ENCODE measurements around the gene IL22. TPM values are rescaled to one million over a fixed set of nuclear protein-coding genes. Genes with fewer than 3 reads are reported as not detected.

IL22 gene
- polyA plus RNA-seq, 1 donor (not counting 4 experiments of a cell fraction or from before 2014, with no cell fraction given) = not detected

DNA sequence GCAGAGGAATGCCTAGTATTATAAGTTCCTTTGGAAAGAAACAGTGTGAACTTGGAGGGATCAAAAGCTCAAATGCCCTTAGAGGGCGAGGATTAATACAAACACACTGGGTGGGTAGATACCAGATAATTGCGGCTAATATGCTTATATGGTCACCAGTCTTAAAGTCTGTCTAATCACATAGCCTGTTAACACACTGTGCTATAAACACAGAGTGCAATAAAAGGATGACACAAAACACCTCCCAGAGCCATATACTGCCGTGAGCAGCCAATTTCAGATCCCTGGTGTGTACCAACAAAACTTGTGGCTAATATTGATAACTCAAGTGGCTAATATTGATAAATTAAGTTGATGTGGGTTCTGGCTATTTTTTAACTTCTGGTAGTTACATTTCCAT, 26.0 kb downstream of the IL22 start:
- no peak overlapping the region for H2AFZ ChIP-seq (ENCODE audit: control insufficient read depth, low read length)
- no peaks in the 10 kb centered on the region for H3K36me3 ChIP-seq (ENCODE audit: control insufficient read depth in 2 of 2, extremely low read depth in 1 of 2, insufficient read depth in 2 of 2, low read length in 2 of 2)
- no peaks in the 10 kb centered on the region for H3K79me2 ChIP-seq (ENCODE audit: control insufficient read depth, insufficient read depth, low read length)
- no peaks in the 10 kb centered on the region for H4K20me1 ChIP-seq (ENCODE audit: control insufficient read depth, extremely low read depth, insufficient read depth, low read length)
- H3K9me3 ChIP-seq (ENCODE audit: control insufficient read depth, low read depth, low read length) = no peaks in the 10 kb centered on the region
- peaks cover 11% of the 10 kb centered on the region for H3K4me1 ChIP-seq (ENCODE audit: control insufficient read depth, extremely low read depth, insufficient read depth, low read length)
- H3K9me1 ChIP-seq (ENCODE audit: control insufficient read depth, extremely low read depth, insufficient read depth, low read length) = no peaks in the 10 kb centered on the region
- H3K4me2 ChIP-seq (ENCODE audit: control insufficient read depth, extremely low read depth, insufficient read depth, low read depth, low read length) = no peak overlapping the region
- no peaks in the 10 kb centered on the region for H3K27me3 ChIP-seq (ENCODE audit: control insufficient read depth, extremely low read depth, insufficient read depth, low read length)
- no peak overlapping the region for H3K9ac ChIP-seq (ENCODE audit: control insufficient read depth, extremely low read depth, insufficient read depth, low read length)
- no peak for FAIRE-seq
- DNase-seq (ENCODE audit: low read depth, low spot score) = no peak
- TF ChIP-seq, protein P1, sequence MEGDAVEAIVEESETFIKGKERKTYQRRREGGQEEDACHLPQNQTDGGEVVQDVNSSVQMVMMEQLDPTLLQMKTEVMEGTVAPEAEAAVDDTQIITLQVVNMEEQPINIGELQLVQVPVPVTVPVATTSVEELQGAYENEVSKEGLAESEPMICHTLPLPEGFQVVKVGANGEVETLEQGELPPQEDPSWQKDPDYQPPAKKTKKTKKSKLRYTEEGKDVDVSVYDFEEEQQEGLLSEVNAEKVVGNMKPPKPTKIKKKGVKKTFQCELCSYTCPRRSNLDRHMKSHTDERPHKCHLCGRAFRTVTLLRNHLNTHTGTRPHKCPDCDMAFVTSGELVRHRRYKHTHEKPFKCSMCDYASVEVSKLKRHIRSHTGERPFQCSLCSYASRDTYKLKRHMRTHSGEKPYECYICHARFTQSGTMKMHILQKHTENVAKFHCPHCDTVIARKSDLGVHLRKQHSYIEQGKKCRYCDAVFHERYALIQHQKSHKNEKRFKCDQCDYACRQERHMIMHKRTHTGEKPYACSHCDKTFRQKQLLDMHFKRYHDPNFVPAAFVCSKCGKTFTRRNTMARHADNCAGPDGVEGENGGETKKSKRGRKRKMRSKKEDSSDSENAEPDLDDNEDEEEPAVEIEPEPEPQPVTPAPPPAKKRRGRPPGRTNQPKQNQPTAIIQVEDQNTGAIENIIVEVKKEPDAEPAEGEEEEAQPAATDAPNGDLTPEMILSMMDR (optimal IDR thresholded peaks at IDR 0.05 in 1 of 3, IDR thresholded peaks at IDR 0.05 in 1 of 3, conservative IDR thresholded peaks at IDR 0.05 in 1 of 3; ENCODE audit: extremely low read depth in 1 of 3, insufficient read depth in 2 of 3, low read length in 3 of 3) = no peak
- TF ChIP-seq EZH2 (IDR thresholded peaks at IDR 0.05; ENCODE audit: low read length) = no peak
- no peak overlapping the region for H3K4me3 ChIP-seq (ENCODE audit: control insufficient read depth in 2 of 3, extremely low read depth in 1 of 3, insufficient read depth in 2 of 3, low read depth in 1 of 3, low read length in 3 of 3)
- H3K27ac ChIP-seq (ENCODE audit: control insufficient read depth, insufficient read depth, low read length) = no peak overlapping the region
- dilution Hi-C loops (cut with MboI; ENCODE audit: extremely low pct_ligation_motif_present, low sequenced_read_pairs) = no loop called here

DNA sequence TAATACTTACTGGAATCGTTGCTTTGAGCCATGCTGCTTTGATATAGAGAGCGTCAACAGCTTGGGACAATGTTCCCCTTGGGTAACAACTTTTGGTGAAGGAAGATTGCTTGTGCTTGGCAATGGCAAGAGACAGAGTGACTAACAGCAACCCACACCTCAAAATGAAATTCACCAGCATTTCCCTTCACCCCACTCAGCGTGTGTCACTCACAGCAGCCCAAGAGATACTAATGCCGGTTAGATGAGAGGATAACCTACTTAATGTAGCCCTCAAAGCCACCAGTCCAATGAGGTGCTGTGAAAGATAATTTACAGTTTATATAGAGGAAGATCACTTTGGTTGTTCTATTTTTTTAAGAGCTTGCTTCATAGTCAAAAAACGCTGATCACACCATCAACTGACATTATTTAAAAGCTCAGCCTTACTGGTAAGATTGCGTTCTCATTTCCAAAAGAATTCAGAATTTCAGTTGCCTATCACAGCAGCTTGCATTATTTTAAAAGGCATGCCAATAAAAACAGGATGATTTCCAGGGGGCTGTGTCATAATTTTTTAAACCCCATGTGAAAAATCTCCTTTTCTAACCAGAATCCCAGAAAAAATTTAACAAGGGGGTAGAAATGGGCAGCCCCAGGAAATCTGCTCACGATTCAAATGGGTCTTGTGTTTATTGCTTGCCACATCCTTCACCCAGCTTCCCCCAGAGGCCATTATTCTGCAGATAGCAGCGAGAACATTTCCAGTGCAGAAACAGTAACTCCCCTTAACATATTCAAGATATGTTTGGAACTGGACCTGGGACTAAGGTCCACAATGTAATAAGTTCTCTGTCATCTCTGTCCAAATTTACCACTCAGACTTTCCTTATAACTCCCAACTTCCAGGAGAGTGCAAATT, 27.6 kb downstream of the IL22 start, which contains the start of gene IL26:
IL26 (minus strand) TSS at position 235 of the 901 bp plus-strand sequence; CDS start at position 181, 54 bp downstream.
- Histone ChIP-seq H4K20me1 (ENCODE audit: control insufficient read depth, extremely low read depth, insufficient read depth, low read length) (no peaks in the 10 kb centered on the region), H3K27ac (ENCODE audit: control insufficient read depth, insufficient read depth, low read length) (no peak within 1 kb of the TSS), H3K79me2 (ENCODE audit: control insufficient read depth, insufficient read depth, low read length) (no peaks in the 10 kb centered on the region), H3K9me3 (ENCODE audit: control insufficient read depth, low read depth, low read length) (no peaks in the 10 kb centered on the region), H3K4me3 (ENCODE audit: control insufficient read depth in 2 of 3, extremely low read depth in 1 of 3, insufficient read depth in 2 of 3, low read depth in 1 of 3, low read length in 3 of 3) (no peak within 1 kb of the TSS), H3K4me1 (ENCODE audit: control insufficient read depth, extremely low read depth, insufficient read depth, low read length) (peaks cover 11% of the 10 kb centered on the region), H3K36me3 (ENCODE audit: control insufficient read depth in 2 of 2, extremely low read depth in 1 of 2, insufficient read depth in 2 of 2, low read length in 2 of 2) (no peaks in the 10 kb centered on the region), H3K9me1 (ENCODE audit: control insufficient read depth, extremely low read depth, insufficient read depth, low read length) (no peaks in the 10 kb centered on the region), H3K27me3 (ENCODE audit: control insufficient read depth, extremely low read depth, insufficient read depth, low read length) (no peaks in the 10 kb centered on the region), H2AFZ (ENCODE audit: control insufficient read depth, low read length) (no peak within 1 kb of the TSS), H3K4me2 (ENCODE audit: control insufficient read depth, extremely low read depth, insufficient read depth, low read depth, low read length) (no peak within 1 kb of the TSS), H3K9ac (ENCODE audit: control insufficient read depth, extremely low read depth, insufficient read depth, low read length) (no peak within 1 kb of the TSS)
- DNase-seq (ENCODE audit: low read depth, low spot score) = no peak
- TF ChIP-seq EZH2 (IDR thresholded peaks at IDR 0.05; ENCODE audit: low read length) = no peak
- TF ChIP-seq, protein P1 (optimal IDR thresholded peaks at IDR 0.05 in 1 of 3, IDR thresholded peaks at IDR 0.05 in 1 of 3, conservative IDR thresholded peaks at IDR 0.05 in 1 of 3; ENCODE audit: extremely low read depth in 1 of 3, insufficient read depth in 2 of 3, low read length in 3 of 3) = no peak
- no peak for FAIRE-seq
- dilution Hi-C loops (cut with MboI; ENCODE audit: extremely low pct_ligation_motif_present, low sequenced_read_pairs) = no loop called here

Measured in keratinocyte (primary cell).